Stimulated activated CD4-positive, alpha-beta T cell treated with anti-CD3 and anti-CD28 coated beads, Interleukin-4, amount 100 ng/mL, for 4 hours (primary cell): ENCODE measurements around the gene PEX13.
"Not testable (repeated sequence)": the region's sequence is repeated elsewhere in the genome, so short reads cannot be mapped to it uniquely, and the experiment has no call there.

Experiments
- DNase-seq, 2 experiments: peaks; one replicate each; pipeline ENCODE4 v3.0.0-alpha.2; 2020

The PEX13 gene

DNA sequence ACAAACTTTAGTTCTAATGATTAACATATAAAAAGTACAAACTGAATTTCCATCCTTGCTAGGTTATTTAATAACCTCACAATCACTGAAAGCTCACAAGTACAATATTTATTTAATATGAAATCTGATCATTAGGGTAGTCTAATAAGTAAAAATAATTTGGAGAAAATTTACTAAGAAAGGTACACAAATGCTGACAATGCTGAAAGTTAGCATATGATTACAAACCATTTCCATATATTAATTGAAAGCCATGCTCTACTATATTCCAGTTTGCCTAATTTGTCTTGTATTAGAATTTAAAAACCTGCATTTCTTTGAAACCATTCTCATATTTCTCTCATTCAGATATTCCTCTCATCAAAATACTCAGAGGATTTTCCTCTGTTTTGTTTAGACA lies 8.2 kb upstream of the PEX13 start:
- no peak for DNase-seq

- DNase-seq = no peak
Measured at GRCh38 chr2:61011678-61012077, 5.8 kb upstream of the PEX13 start.

DNA sequence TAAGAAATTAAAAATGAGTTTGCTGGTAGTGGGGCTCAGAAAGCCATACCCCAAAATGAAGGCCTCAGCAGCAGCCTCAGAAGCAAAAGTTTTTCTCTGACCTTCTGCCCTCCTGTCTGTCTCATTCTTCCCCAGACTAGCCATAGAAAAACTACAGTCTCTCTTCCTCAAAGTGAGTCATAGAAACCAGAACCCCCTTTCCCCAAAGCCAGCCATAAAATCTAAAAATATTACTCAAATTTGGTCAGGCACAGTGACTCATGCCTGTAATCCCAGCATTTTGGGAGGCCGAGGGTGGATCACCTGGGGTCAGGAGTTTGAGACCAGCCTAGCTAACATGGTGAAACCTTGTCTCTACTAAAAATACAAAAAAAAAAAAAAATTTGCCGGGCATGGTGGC lies 5.2 kb upstream of the PEX13 start:
- not testable (repeated sequence) for DNase-seq

GRCh38 chr2:61013382-61013781 lies 4.1 kb upstream of the PEX13 start:
- no peak for DNase-seq

DNA sequence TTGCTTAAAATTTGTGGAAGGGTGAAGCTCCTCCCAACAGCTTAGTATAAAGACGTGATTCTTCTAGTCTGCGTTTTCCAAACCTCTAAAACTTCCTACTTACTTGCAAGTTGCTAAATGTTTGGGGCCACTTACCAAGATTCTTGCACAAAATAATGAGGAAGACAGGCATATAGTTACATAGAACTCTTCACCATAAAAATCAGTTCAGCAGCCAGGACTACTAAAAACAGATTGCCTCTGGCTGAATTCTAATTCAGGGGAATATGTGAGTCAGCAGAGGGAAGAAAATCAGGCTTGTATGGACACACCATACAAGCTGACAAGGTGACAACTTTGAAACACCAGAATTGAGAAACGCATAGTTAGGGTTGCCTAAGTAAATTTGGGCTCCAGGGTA lies 2.8 kb upstream of the PEX13 start:
- DNase-seq = no peak

DNA sequence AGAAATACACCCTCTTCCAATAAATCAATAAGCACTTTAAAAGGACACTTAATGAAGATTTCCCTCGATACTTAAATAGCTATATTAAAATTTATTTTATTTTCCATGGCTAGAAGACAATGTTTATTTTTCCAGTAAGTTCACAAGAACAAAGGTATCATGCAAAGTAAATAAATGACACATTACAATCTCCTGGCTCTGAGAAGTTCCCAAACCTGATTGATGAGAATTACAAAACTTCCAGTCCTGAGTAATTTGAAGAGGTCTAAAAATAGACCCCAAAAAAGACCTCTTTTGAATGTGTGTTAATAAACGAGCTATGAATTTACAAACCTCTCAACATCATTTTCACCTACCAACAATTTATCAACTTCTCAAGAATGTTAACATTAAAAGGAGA lies 1.5 kb upstream of the PEX13 start:
- DNase-seq = no peak

GRCh38 chr2:61016392-61017002 lies 1.0 kb upstream of the PEX13 start:
- DNase-seq = peak in 1 of 2 experiments; percentile 15

- peak; percentile 49 to 67 for DNase-seq
Measured at GRCh38 chr2:61017003-61017555, 441 bp upstream of the PEX13 start.

DNA sequence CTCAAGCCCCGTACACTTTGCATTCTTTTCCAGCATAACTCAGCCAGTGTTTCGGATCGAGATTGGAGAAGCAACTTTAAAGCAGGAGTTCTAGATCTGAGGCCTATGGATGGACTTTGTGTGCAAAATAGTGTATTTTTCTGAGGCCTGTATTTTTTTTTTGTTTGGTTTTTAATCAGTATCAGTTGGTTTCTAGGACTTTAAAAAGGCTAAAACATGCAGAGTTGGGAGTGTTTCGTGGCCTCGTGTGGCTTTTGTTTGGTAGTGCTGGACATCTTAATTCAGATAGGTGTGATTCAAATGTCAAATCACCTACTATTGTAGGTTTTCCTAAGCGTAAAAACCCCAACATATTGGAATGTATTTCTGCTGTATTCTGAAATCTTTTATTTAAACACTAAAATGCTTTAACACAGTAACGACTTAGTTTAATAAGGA lies 817 bp downstream of the PEX13 start:
- DNase-seq = no peak

DNA sequence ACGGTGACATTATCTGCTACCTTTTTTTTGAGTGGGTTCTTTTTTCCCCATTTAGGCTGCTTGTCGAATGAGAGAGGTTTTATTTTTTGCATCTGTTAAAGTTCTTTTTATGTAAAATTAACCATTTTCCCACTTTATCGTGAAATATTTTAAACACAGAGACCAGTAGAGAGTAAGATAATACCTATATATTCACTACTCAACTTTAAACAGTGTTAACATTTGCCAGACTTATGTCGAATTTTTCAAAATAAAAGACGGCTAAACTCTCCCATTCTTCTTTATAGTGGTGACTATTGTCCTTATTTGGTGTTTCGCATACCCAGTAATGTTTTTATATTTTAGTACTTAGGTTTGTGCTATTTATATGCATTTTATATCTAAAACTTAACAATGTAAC lies 1.3 kb downstream of the PEX13 start:
- DNase-seq = no peak

- no peak for DNase-seq
Measured at GRCh38 chr2:61021228-61021660, 3.7 kb downstream of the PEX13 start.

DNA sequence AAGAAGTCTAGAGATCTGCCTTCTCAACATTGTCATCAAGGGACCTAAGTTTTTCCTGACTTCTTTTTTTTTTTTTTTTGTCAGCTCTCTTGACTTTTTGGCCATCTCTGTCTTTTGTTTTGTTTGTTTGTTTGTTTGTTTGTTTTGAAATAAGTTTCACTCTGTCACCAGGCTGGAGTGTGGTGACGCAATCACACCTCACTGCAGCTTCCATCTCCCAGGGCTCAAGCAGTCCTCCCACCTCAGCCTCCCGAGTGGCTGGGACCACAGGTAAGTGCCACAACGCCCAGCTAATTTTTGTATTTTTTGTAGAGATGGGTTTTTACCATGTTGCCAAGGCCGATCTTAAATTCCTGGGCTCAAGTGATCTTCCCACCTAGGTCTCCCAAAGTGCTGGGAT lies 6.2 kb downstream of the PEX13 start:
- no peak for DNase-seq

DNA sequence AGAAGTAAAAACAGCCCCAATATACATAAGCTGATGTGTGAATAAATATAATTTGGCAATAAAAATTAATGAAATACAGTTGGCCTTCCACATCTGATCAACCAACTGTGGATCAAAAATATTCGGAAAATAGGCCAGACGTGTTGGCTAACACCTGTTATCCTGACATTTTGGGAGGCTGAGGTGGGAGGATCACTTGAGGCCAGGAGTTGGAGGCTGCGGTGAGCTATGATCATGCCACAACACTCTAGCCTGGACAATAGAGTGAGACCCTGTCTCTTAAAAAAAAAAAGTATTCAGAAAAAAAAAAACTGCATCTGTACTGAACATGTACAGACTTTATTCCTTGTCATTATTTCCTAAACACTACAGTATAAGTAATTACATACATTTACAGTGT lies 12.0 kb downstream of the PEX13 start:
- DNase-seq = no peak

DNA sequence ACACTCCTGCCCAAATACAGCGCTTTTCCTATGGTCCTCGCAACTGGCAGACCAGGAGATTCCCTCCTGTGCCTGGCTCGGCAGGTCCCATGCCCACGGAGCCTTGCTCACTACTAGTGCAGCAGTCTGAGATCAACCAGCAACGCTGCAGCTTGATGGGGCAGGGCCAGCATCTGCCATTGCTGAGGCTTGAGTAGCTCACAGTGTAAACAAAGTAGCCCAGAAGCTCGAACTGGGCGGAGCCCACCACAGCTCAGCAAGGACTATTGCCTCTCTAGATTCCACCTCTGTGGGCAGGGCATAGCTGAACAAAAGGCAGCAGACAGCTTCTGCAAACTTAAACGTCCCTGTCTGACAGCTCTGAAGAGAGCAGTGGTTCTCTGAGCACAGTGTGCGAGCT lies 17.1 kb downstream of the PEX13 start:
- DNase-seq = not testable (repeated sequence)

- DNase-seq = not testable (repeated sequence)
Measured at GRCh38 chr2:61036643-61037042, 19.1 kb downstream of the PEX13 start.

GRCh38 chr2:61042807-61043206 lies 25.3 kb downstream of the PEX13 start:
- DNase-seq = no peak

GRCh38 chr2:61044636-61045035 lies 27.1 kb downstream of the PEX13 start:
- DNase-seq = no peak

GRCh38 chr2:61045226-61045625 lies 27.7 kb downstream of the PEX13 start:
- DNase-seq = no peak

GRCh38 chr2:61045999-61046398 lies 28.5 kb downstream of the PEX13 start:
- DNase-seq = no peak

DNA sequence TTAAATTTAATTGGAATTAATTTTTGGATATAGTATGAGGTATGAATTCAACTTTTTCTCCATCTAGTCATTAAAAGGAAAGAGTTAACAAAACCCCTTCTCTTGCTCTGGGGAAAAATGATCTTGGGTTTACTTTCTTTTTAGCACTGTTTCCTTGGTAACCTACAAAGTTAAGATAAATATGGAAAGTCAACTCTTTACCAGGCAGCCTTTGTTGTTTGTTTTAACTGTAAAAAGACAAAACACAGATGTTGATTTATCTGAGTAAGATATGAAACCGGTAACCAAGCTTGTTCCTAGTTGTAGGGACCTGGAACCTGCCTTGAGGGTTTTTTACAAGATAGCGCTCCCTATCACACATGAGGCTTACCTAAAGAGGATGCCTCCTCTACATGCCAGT lies 38.0 kb downstream of the PEX13 start:
- no peak for DNase-seq

DNA sequence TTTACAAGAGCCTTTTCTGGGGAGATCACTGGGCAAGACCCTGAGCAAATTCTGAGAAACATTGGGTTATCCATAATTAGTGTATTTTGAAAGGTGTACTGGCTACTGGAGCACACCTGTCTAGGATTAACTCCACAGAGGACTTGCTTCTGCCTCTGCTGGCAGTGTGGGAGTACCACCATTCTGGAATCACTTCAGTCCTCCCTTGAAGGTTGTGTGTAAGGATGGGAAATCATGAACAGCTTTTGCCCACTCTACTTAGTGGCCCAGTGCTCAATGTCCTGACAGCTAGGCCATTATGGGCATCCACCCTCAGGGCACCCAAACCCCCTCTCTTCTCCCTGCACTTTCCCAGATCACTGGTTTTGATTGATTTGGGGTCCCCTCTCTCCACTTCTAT lies 40.0 kb downstream of the PEX13 start:
- no peak for DNase-seq

DNA sequence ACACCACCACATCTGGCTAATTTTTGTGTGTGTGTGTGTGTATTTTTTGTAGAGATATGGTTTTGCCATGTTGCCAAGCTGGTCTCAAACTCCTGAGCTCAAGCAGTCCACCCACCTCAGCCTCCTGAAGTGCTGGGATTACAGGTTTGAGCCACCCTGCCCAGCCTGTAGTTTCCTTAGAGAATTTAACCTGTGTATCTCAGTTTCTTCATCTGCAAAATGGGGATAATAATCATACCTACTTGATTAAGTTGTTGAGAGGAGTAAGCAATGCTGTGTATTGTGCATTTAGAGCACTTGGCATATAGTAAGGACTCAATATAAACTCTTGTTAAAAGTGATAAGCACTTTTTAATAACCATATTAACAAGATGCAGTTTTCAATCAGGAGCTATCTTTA lies 41.9 kb downstream of the PEX13 start:
- DNase-seq = no peak

DNA sequence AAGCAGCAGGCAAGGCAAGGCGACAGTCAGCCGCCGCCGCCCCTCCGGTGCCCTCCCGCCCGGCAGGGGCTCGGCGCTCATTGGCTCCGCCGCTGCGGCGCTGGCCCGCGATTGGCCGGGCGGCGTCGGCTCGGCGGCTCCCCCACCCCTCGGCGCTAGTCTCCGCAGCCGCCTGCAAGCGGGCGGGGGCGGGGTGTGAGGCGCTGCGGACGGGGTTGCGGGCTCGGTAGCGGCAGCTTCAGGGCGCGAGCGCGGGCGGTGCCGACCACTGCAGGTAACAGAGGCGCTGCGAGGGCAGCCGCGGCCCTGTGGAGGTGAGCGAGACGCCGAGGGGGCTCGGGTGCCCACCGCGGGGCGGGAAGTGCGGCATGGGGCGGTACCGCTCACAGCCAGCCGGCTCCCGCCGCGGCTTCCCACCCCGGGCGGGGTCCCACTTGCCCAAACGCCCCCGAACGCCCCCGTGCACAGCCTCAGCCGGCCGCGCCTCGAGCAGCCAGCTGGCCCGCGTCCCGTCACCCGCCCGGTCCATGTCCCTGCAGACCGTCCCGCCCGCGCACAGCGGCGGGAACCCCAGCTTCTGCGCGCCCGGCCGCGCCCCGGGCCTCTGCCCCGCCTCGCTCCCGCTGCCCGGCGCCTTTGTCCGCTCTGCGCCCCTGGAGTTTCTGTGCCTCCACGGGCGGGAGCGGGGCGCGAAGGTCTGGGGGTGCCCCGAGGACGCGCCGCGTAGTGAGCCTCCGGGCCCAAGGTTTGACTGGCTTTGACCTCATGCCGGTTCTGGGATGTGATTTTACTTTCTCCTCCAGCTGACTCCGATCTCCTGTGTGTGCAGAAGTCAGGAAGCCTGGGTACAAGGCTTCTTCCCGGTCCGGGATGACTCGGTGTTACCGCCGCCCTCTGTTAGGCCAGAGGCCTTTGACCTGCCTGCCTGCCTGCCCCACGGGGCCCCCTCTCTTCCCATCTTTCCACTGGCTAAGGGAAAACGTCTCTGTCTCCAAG lies 48.5 kb downstream of the PEX13 start, which contains the start of gene SANBR:
Gene SANBR (plus strand): TSS at position 158 of the 996 bp plus-strand sequence. CDS start 4,480 bp downstream, outside the sequence.
- peak; percentile 79 to 80 for DNase-seq

DNA sequence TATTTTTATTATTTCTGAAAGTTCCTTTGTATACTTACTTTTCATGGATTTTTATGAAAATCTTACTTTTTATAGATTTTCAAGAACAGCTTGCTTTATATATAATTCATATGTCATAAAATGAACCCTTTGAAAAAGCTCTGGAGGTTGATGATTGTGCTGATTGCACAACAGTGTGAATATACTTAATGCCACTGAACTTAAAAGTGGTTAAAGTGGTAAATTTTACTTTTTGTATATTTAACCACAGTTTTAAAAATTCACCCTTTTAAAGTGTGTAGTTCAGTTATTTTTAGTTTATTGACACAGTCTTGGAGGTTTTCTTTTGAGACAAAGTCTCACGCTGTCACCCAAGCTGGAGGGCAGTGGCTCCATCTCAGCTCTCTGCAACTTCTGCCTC lies 56.6 kb downstream of the PEX13 start:
- no peak for DNase-seq
